Measurements from ENCODE around the gene CEP63. TPM values are rescaled to one million over a fixed set of nuclear protein-coding genes. Genes with fewer than 3 reads are reported as not detected.
"Not testable (repeated sequence)": the region's sequence is repeated elsewhere in the genome, so short reads cannot be mapped to it uniquely, and the experiment has no call there.

The CEP63 gene
- total RNA-seq, 1 donor from 2014 or later, result 24.8 TPM

DNA sequence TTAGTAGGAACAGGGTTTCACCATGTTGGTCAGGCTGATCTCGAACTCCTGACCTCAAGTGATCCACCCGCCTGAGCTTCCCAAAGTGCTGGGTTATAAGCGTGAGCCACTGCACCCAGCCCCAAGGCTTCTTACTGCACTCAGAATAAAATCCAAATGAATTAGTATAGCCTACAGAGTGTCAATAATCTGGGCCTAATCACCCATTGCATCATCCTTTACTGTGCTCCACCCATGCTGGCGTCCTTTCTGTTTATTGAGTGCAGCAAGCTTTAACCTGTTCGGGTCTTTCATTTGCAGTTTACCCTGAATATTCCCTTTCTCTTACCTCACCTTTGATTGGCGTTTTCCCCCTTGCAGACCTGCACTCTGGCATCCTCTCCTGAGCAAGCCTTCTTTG is 77.7 kb downstream of the CEP63 start:
- DNase-seq (ENCODE audit: low spot score), result no peak
- H3K9me3 Mint-ChIP-seq (ENCODE audit: low read depth), result peaks cover 2% of the 10 kb centered on the region
- no peaks in the 10 kb centered on the region for H3K27me3 Mint-ChIP-seq (ENCODE audit: low read depth)
- TF ChIP-seq CTCF (IDR thresholded peaks at IDR 0.05), result no peak
- peaks cover 29% of the 10 kb centered on the region for H3K36me3 Mint-ChIP-seq (ENCODE audit: low read depth)
- no peak overlapping the region for H3K4me3 Mint-ChIP-seq (ENCODE audit: unreplicated experiment)
- no peaks in the 10 kb centered on the region for H3K4me1 Mint-ChIP-seq (ENCODE audit: low read depth)
- no peak overlapping the region for H3K27ac Mint-ChIP-seq (ENCODE audit: unreplicated experiment)

DNA sequence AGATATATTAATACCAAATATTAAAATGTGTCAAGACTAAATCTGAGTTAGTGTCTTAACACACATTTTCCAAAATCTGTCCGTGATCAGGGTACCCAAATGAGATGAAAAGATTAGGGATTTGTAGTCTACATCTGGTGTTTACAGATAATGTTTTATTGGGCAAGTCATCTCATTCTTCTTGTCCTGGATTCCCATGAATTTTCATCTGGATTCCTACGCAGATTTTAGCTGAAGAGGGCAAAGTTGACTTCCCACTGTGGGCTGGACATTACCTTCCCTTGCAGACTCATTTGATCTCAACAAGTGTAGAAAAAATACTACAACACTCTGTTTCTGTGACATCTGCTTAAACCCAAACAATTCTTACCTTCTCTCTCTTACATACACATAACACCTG is 79.1 kb downstream of the CEP63 start:
- no peak overlapping the region for H3K4me3 Mint-ChIP-seq (ENCODE audit: unreplicated experiment)
- no peak overlapping the region for H3K27ac Mint-ChIP-seq (ENCODE audit: unreplicated experiment)
- no peak for TF ChIP-seq CTCF (IDR thresholded peaks at IDR 0.05)
- no peaks in the 10 kb centered on the region for H3K27me3 Mint-ChIP-seq (ENCODE audit: low read depth)
- no peaks in the 10 kb centered on the region for H3K4me1 Mint-ChIP-seq (ENCODE audit: low read depth)
- H3K36me3 Mint-ChIP-seq (ENCODE audit: low read depth), result peaks cover 26% of the 10 kb centered on the region
- peaks cover 7% of the 10 kb centered on the region for H3K9me3 Mint-ChIP-seq (ENCODE audit: low read depth)
- DNase-seq (ENCODE audit: low spot score), result no peak

DNA sequence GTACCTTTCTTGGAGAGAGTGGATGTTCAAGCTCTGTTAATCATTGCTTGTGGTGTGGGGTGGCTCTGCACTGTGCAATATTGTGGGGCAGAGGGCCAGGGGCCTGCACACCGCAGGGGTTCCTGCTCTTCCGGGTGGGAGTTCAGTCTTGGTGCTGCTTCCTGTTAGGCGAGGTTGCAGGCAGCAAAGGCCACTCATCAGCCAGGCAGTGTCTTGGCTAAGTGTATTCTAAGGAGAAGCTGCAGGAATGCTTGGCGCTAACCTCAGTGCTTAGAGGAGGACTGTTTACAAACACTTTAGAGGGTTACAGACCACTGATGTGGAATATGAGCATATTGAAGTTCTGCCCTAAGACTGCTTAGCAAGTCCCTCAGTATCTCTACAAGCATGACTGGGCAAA is 81.7 kb downstream of the CEP63 start:
- peaks cover 15% of the 10 kb centered on the region for H3K9me3 Mint-ChIP-seq (ENCODE audit: low read depth)
- H3K27me3 Mint-ChIP-seq (ENCODE audit: low read depth), result no peaks in the 10 kb centered on the region
- no peak for DNase-seq (ENCODE audit: low spot score)
- no peak for TF ChIP-seq CTCF (IDR thresholded peaks at IDR 0.05)
- no peaks in the 10 kb centered on the region for H3K4me1 Mint-ChIP-seq (ENCODE audit: low read depth)
- no peak overlapping the region for H3K27ac Mint-ChIP-seq (ENCODE audit: unreplicated experiment)
- peaks cover 22% of the 10 kb centered on the region for H3K36me3 Mint-ChIP-seq (ENCODE audit: low read depth)
- no peak overlapping the region for H3K4me3 Mint-ChIP-seq (ENCODE audit: unreplicated experiment)

GRCh38 chr3:134568790-134569189 is 82.9 kb downstream of the CEP63 start:
- Mint-ChIP-seq H3K4me1 (ENCODE audit: low read depth) (no peaks in the 10 kb centered on the region), H3K36me3 (ENCODE audit: low read depth) (peaks cover 17% of the 10 kb centered on the region), H3K27me3 (ENCODE audit: low read depth) (no peaks in the 10 kb centered on the region), H3K27ac (ENCODE audit: unreplicated experiment) (no peak overlapping the region), H3K4me3 (ENCODE audit: unreplicated experiment) (no peak overlapping the region), H3K9me3 (ENCODE audit: low read depth) (peaks cover 26% of the 10 kb centered on the region)
- DNase-seq (ENCODE audit: low spot score), result no peak
- TF ChIP-seq CTCF (IDR thresholded peaks at IDR 0.05), result no peak

- Mint-ChIP-seq H3K36me3 (ENCODE audit: low read depth) (peaks cover 11% of the 10 kb centered on the region), H3K9me3 (ENCODE audit: low read depth) (peaks cover 26% of the 10 kb centered on the region)
- H3K27ac Mint-ChIP-seq (ENCODE audit: unreplicated experiment); DNase-seq (ENCODE audit: low spot score); H3K4me3 Mint-ChIP-seq (ENCODE audit: unreplicated experiment); H3K27me3 Mint-ChIP-seq (ENCODE audit: low read depth); H3K4me1 Mint-ChIP-seq (ENCODE audit: low read depth): not testable (repeated sequence)
Measured at GRCh38 chr3:134569899-134570298, 84.0 kb downstream of the CEP63 start.

DNA sequence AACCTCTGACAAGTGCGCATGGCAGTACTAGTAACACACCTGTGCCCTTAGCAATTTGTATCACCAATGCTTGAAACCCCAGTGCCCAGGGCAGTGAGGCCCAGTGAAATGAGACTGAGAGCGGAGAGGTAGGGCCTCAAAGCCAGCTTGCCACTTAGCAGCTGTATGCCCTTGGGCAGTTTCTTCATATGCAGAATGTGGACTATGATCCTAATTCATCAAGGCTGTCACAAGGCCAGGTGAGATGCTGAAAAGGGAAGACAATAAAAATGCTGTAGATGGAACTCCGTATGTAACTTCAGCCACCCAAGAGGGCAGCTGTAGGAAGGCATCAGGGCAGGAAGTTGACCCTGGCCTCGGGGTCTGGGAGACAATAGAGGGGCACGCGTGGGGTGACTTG is 90.6 kb downstream of the CEP63 start:
- TF ChIP-seq CTCF (IDR thresholded peaks at IDR 0.05), result no peak
- Mint-ChIP-seq H3K4me1 (ENCODE audit: low read depth) (peaks cover 2% of the 10 kb centered on the region), H3K36me3 (ENCODE audit: low read depth) (peaks cover 9% of the 10 kb centered on the region), H3K27ac (ENCODE audit: unreplicated experiment) (no peak overlapping the region), H3K9me3 (ENCODE audit: low read depth) (peaks cover 19% of the 10 kb centered on the region), H3K27me3 (ENCODE audit: low read depth) (no peaks in the 10 kb centered on the region), H3K4me3 (ENCODE audit: unreplicated experiment) (no peak overlapping the region)
- no peak for DNase-seq (ENCODE audit: low spot score)

All from chondrocyte (in vitro differentiated cells).